GM19324 (cell line): Measurements from ENCODE around the gene CHTF18.

Experiments used
- ATAC-seq: cut with Tn5 transposase; IDR thresholded peaks from one replicate; pipeline ENCODE4 v1.9.1; 2021; ENCODE audit warnings: mild to moderate bottlenecking, moderate library complexity; ENCODE audit not compliant: unreplicated experiment, low FRiP score

CHTF18 gene

GRCh38 chr16:759110-759910 is 29.1 kb upstream of the CHTF18 start:
- ATAC-seq: no peak

GRCh38 chr16:760065-760464 is 28.4 kb upstream of the CHTF18 start:
- no peak for ATAC-seq

GRCh38 chr16:760545-761343 is 27.7 kb upstream of the CHTF18 start, which contains the start of gene MSLN:
Gene MSLN (plus strand): TSS chr16:760734. CDS start chr16:762681, 1,947 bp downstream.
- ATAC-seq: no peak

GRCh38 chr16:761625-762513 is 26.6 kb upstream of the CHTF18 start:
- ATAC-seq: no peak

GRCh38 chr16:762595-763268 is 25.7 kb upstream of the CHTF18 start:
- no peak for ATAC-seq

GRCh38 chr16:763369-764183 is 24.8 kb upstream of the CHTF18 start:
- no peak for ATAC-seq

GRCh38 chr16:764184-764750 is 24.2 kb upstream of the CHTF18 start:
- ATAC-seq: no peak

GRCh38 chr16:764848-765487 is 23.5 kb upstream of the CHTF18 start:
- no peak for ATAC-seq

GRCh38 chr16:765488-765865 is 22.9 kb upstream of the CHTF18 start:
- no peak for ATAC-seq

- ATAC-seq: no peak
Measured at GRCh38 chr16:766008-766819, 22.2 kb upstream of the CHTF18 start.

- no peak for ATAC-seq
Measured at GRCh38 chr16:766820-767640, 21.4 kb upstream of the CHTF18 start.

GRCh38 chr16:767743-768235 is 20.6 kb upstream of the CHTF18 start:
- no peak for ATAC-seq

- no peak for ATAC-seq
Measured at GRCh38 chr16:768428-768827, 20.0 kb upstream of the CHTF18 start.

GRCh38 chr16:769184-769784 is 19.1 kb upstream of the CHTF18 start:
- ATAC-seq: no peak

GRCh38 chr16:769934-770333 is 18.5 kb upstream of the CHTF18 start:
- ATAC-seq: no peak

GRCh38 chr16:770411-770810 is 18.0 kb upstream of the CHTF18 start:
- ATAC-seq: no peak
